ENCODE results near the gene NVL.

The NVL gene

GRCh38 chr1:224201853-224202252 is 128.1 kb downstream of the NVL start:
- Histone ChIP-seq H3K27me3 (ENCODE audit: control insufficient read depth in 3 of 3, insufficient read depth in 3 of 3, low read depth in 1 of 3, low read length in 3 of 3) (no peaks in the 10 kb centered on the region), H3K79me1 (ENCODE audit: low read depth, low read length) (no peaks in the 10 kb centered on the region), H2BK5ac (ENCODE audit: low read length) (no peak overlapping the region), H3K36me3 (replicated peaks in 1 of 2; ENCODE audit: control insufficient read depth in 2 of 2, insufficient read depth in 2 of 2, low read length in 2 of 2) (no peaks in the 10 kb centered on the region), H3K27ac (replicated peaks; ENCODE audit: low read length) (no peak overlapping the region), H3K9ac (ENCODE audit: low read depth, low read length, poor library complexity) (no peak overlapping the region), H3K9me3 (replicated peaks in 1 of 2; ENCODE audit: control insufficient read depth in 2 of 2, insufficient read depth in 1 of 2, low read depth in 1 of 2, low read length in 2 of 2) (no peaks in the 10 kb centered on the region), H2BK12ac (ENCODE audit: low read length) (no peak overlapping the region), H3K4me3 (ENCODE audit: low read length in 2 of 2) (no peak overlapping the region), H3K14ac (ENCODE audit: low read length) (no peak overlapping the region), H4K91ac (ENCODE audit: low read depth, low read length, poor library complexity) (no peak overlapping the region), H3K23ac (ENCODE audit: low read depth, low read length, poor library complexity) (no peak overlapping the region), H3K18ac (ENCODE audit: low read length) (no peak overlapping the region), H2AK5ac (ENCODE audit: low read depth, low read length) (no peak overlapping the region), H3K4me1 (ENCODE audit: control insufficient read depth in 2 of 2, insufficient read depth in 1 of 2, low read depth in 1 of 2, low read length in 2 of 2) (peaks cover 10 to 14% of the 10 kb centered on the region in 2 donors), H2BK120ac (ENCODE audit: low read depth, low read length) (no peak overlapping the region), H3K4ac (ENCODE audit: low read length) (no peak overlapping the region), H4K8ac (ENCODE audit: low read depth, low read length) (no peak overlapping the region), H2AFZ (ENCODE audit: low read length) (no peak overlapping the region), H2BK15ac (ENCODE audit: low read length) (no peak overlapping the region), H3K4me2 (ENCODE audit: insufficient read depth, low read length, poor library complexity, severe bottlenecking) (no peak overlapping the region)
- no peak for DNase-seq (ENCODE audit: low spot score)
- WGBS, 2 donors (ENCODE audit: extremely low coverage in 2 of 2, insufficient read length in 2 of 2, insufficient replicate concordance in 1 of 2), result no CpG with 5 or more reads among the region's 4 CpGs

GRCh38 chr1:224201383-224201782 is 128.6 kb downstream of the NVL start:
- no peak overlapping the region for H2BK120ac ChIP-seq (ENCODE audit: low read depth, low read length)
- no peaks in the 10 kb centered on the region for H3K79me1 ChIP-seq (ENCODE audit: low read depth, low read length)
- H3K4me2 ChIP-seq (ENCODE audit: insufficient read depth, low read length, poor library complexity, severe bottlenecking), result no peak overlapping the region
- no peak overlapping the region for H3K23ac ChIP-seq (ENCODE audit: low read depth, low read length, poor library complexity)
- no peak overlapping the region for H3K27ac ChIP-seq (replicated peaks; ENCODE audit: low read length)
- no peak overlapping the region for H3K4ac ChIP-seq (ENCODE audit: low read length)
- no CpG with 5 or more reads among the region's 5 CpGs for WGBS, 2 donors (ENCODE audit: extremely low coverage in 2 of 2, insufficient read length in 2 of 2, insufficient replicate concordance in 1 of 2)
- no peak overlapping the region for H4K8ac ChIP-seq (ENCODE audit: low read depth, low read length)
- no peak overlapping the region for H3K9ac ChIP-seq (ENCODE audit: low read depth, low read length, poor library complexity)
- no peak overlapping the region for H2AFZ ChIP-seq (ENCODE audit: low read length)
- no peak overlapping the region for H4K91ac ChIP-seq (ENCODE audit: low read depth, low read length, poor library complexity)
- no peak for DNase-seq (ENCODE audit: low spot score)
- H3K18ac ChIP-seq (ENCODE audit: low read length), result no peak overlapping the region
- H3K14ac ChIP-seq (ENCODE audit: low read length), result no peak overlapping the region
- H3K4me1 ChIP-seq (ENCODE audit: control insufficient read depth in 2 of 2, insufficient read depth in 1 of 2, low read depth in 1 of 2, low read length in 2 of 2), result peaks cover 10 to 14% of the 10 kb centered on the region in 2 donors
- no peaks in the 10 kb centered on the region for H3K9me3 ChIP-seq (replicated peaks in 1 of 2; ENCODE audit: control insufficient read depth in 2 of 2, insufficient read depth in 1 of 2, low read depth in 1 of 2, low read length in 2 of 2)
- H3K36me3 ChIP-seq (replicated peaks in 1 of 2; ENCODE audit: control insufficient read depth in 2 of 2, insufficient read depth in 2 of 2, low read length in 2 of 2), result no peaks in the 10 kb centered on the region
- H2BK5ac ChIP-seq (ENCODE audit: low read length), result peak overlapping the region; percentile 26
- no peak overlapping the region for H2AK5ac ChIP-seq (ENCODE audit: low read depth, low read length)
- no peaks in the 10 kb centered on the region for H3K27me3 ChIP-seq (ENCODE audit: control insufficient read depth in 3 of 3, insufficient read depth in 3 of 3, low read depth in 1 of 3, low read length in 3 of 3)
- no peak overlapping the region for H3K4me3 ChIP-seq (ENCODE audit: low read length in 2 of 2)
- H2BK12ac ChIP-seq (ENCODE audit: low read length), result no peak overlapping the region
- no peak overlapping the region for H2BK15ac ChIP-seq (ENCODE audit: low read length)

- H3K23ac ChIP-seq (ENCODE audit: low read depth, low read length, poor library complexity), result no peak overlapping the region
- no peak overlapping the region for H2AFZ ChIP-seq (ENCODE audit: low read length)
- H2BK120ac ChIP-seq (ENCODE audit: low read depth, low read length), result no peak overlapping the region
- no peak overlapping the region for H3K18ac ChIP-seq (ENCODE audit: low read length)
- H2BK12ac ChIP-seq (ENCODE audit: low read length), result no peak overlapping the region
- H3K14ac ChIP-seq (ENCODE audit: low read length), result no peak overlapping the region
- no peaks in the 10 kb centered on the region for H3K9me3 ChIP-seq (replicated peaks in 1 of 2; ENCODE audit: control insufficient read depth in 2 of 2, insufficient read depth in 1 of 2, low read depth in 1 of 2, low read length in 2 of 2)
- H2BK5ac ChIP-seq (ENCODE audit: low read length), result no peak overlapping the region
- no peak overlapping the region for H2AK5ac ChIP-seq (ENCODE audit: low read depth, low read length)
- H2BK15ac ChIP-seq (ENCODE audit: low read length), result no peak overlapping the region
- no peak overlapping the region for H3K9ac ChIP-seq (ENCODE audit: low read depth, low read length, poor library complexity)
- H3K4me3 ChIP-seq (ENCODE audit: low read length in 2 of 2), result no peak overlapping the region
- H3K27ac ChIP-seq (replicated peaks; ENCODE audit: low read length), result peak overlapping the region; percentile 10
- H3K79me1 ChIP-seq (ENCODE audit: low read depth, low read length), result no peaks in the 10 kb centered on the region
- peaks cover 9 to 10% of the 10 kb centered on the region in 2 donors for H3K4me1 ChIP-seq (ENCODE audit: control insufficient read depth in 2 of 2, insufficient read depth in 1 of 2, low read depth in 1 of 2, low read length in 2 of 2)
- peaks cover 0 to 4% of the 10 kb centered on the region in 2 donors for H3K36me3 ChIP-seq (replicated peaks in 1 of 2; ENCODE audit: control insufficient read depth in 2 of 2, insufficient read depth in 2 of 2, low read length in 2 of 2)
- no peak overlapping the region for H3K4me2 ChIP-seq (ENCODE audit: insufficient read depth, low read length, poor library complexity, severe bottlenecking)
- no peaks in the 10 kb centered on the region for H3K27me3 ChIP-seq (ENCODE audit: control insufficient read depth in 3 of 3, insufficient read depth in 3 of 3, low read depth in 1 of 3, low read length in 3 of 3)
- H4K8ac ChIP-seq (ENCODE audit: low read depth, low read length), result no peak overlapping the region
- DNase-seq (ENCODE audit: low spot score), result no peak
- H3K4ac ChIP-seq (ENCODE audit: low read length), result no peak overlapping the region
- no CpG with 5 or more reads among the region's 2 CpGs for WGBS, 2 donors (ENCODE audit: extremely low coverage in 2 of 2, insufficient read length in 2 of 2, insufficient replicate concordance in 1 of 2)
- no peak overlapping the region for H4K91ac ChIP-seq (ENCODE audit: low read depth, low read length, poor library complexity)
Measured at GRCh38 chr1:224199679-224200078, 130.3 kb downstream of the NVL start.

GRCh38 chr1:224198572-224198971 is 131.4 kb downstream of the NVL start:
- Histone ChIP-seq H3K36me3 (replicated peaks in 1 of 2; ENCODE audit: control insufficient read depth in 2 of 2, insufficient read depth in 2 of 2, low read length in 2 of 2) (peaks cover 0 to 13% of the 10 kb centered on the region in 2 donors), H3K4me3 (ENCODE audit: low read length in 2 of 2) (no peak overlapping the region), H3K27ac (replicated peaks; ENCODE audit: low read length) (no peak overlapping the region), H3K14ac (ENCODE audit: low read length) (no peak overlapping the region), H3K18ac (ENCODE audit: low read length) (no peak overlapping the region), H3K23ac (ENCODE audit: low read depth, low read length, poor library complexity) (no peak overlapping the region), H3K79me1 (ENCODE audit: low read depth, low read length) (no peaks in the 10 kb centered on the region), H3K4me2 (ENCODE audit: insufficient read depth, low read length, poor library complexity, severe bottlenecking) (no peak overlapping the region), H2BK12ac (ENCODE audit: low read length) (no peak overlapping the region), H2BK5ac (ENCODE audit: low read length) (no peak overlapping the region), H3K4ac (ENCODE audit: low read length) (no peak overlapping the region), H3K9ac (ENCODE audit: low read depth, low read length, poor library complexity) (no peak overlapping the region), H4K8ac (ENCODE audit: low read depth, low read length) (no peak overlapping the region), H2AK5ac (ENCODE audit: low read depth, low read length) (no peak overlapping the region), H4K91ac (ENCODE audit: low read depth, low read length, poor library complexity) (no peak overlapping the region), H3K27me3 (ENCODE audit: control insufficient read depth in 3 of 3, insufficient read depth in 3 of 3, low read depth in 1 of 3, low read length in 3 of 3) (no peaks in the 10 kb centered on the region), H2BK120ac (ENCODE audit: low read depth, low read length) (no peak overlapping the region), H3K9me3 (replicated peaks in 1 of 2; ENCODE audit: control insufficient read depth in 2 of 2, insufficient read depth in 1 of 2, low read depth in 1 of 2, low read length in 2 of 2) (no peaks in the 10 kb centered on the region), H2BK15ac (ENCODE audit: low read length) (no peak overlapping the region), H3K4me1 (ENCODE audit: control insufficient read depth in 2 of 2, insufficient read depth in 1 of 2, low read depth in 1 of 2, low read length in 2 of 2) (peaks cover 6 to 8% of the 10 kb centered on the region in 2 donors), H2AFZ (ENCODE audit: low read length) (no peak overlapping the region)
- DNase-seq (ENCODE audit: low spot score), result no peak
- no CpG with 5 or more reads among the region's 4 CpGs for WGBS, 2 donors (ENCODE audit: extremely low coverage in 2 of 2, insufficient read length in 2 of 2, insufficient replicate concordance in 1 of 2)

All from neuronal stem cell (in vitro differentiated cells).